Transverse colon (tissue), 4 donors: ENCODE measurements around the gene PNMA3. TPM values are rescaled to one million over a fixed set of nuclear protein-coding genes. Genes with fewer than 3 reads are reported as not detected.

Experiments
- DNase-seq: peaks from one replicate; pipeline ENCODE4 v3.0.0-alpha.2; 2019
- H3K27ac ChIP-seq, 4 donors: fragments of 200-600 bp; sonication (generic); 2 replicates each; pipeline ENCODE4 v1.5.1; 2016 to 2018; ENCODE audit warnings: inconsistent platforms in 4 of 4
- H3K27me3 ChIP-seq: fragments of 200-600 bp; sonication (generic); 2 replicates; pipeline ENCODE4 v1.5.1; 2017; ENCODE audit warnings: inconsistent platforms
- H3K36me3 ChIP-seq, 4 donors: fragments of 200-600 bp; sonication (generic); 2 replicates each; pipeline ENCODE4 v1.5.1; 2017 to 2019; ENCODE audit warnings: inconsistent platforms in 4 of 4
- H3K4me1 ChIP-seq, 4 donors: fragments of 200-600 bp; sonication (generic); 2 replicates each; pipeline ENCODE4 v1.5.1; 2017 to 2020; ENCODE audit warnings: inconsistent platforms in 4 of 4
- H3K4me3 ChIP-seq, 4 donors: fragments of 200-600 bp; sonication (generic); 1 replicate in 1 of 4; 2 replicates in 3 of 4; pipeline versions ENCODE4 v1.5.1 to v1.6.1; 2017 to 2019; ENCODE audit warnings: inconsistent platforms in 4 of 4
- H3K9me3 ChIP-seq, 2 donors: fragments of 200-600 bp; sonication (generic); 2 replicates each; pipeline ENCODE4 v1.5.1; 2017 to 2019; ENCODE audit warnings: inconsistent platforms in 2 of 2
- CTCF ChIP-seq, 5 experiments: fragments of 200-600 bp in 3 of 5; fragments of 450-650 bp in 2 of 5; sonication (generic) in 3 of 5; IDR thresholded peaks; 1 replicate in 2 of 5; 2 replicates in 3 of 5; pipeline ENCODE4 v1.5.1; 2016 to 2017; ENCODE audit warnings: antibody characterized with exemption in 5 of 5, inconsistent platforms in 3 of 5, mild to moderate bottlenecking in 2 of 5, moderate library complexity in 1 of 5
- EP300 ChIP-seq: sonication (generic); formaldehyde crosslinking; IDR thresholded peaks from one replicate; pipeline ENCODE4 v1.6.1; 2017; ENCODE audit warnings: antibody characterized with exemption, low read depth
- POLR2A ChIP-seq: fragments of 450-650 bp; IDR thresholded peaks from one replicate; pipeline ENCODE4 v1.6.1; 2016; ENCODE audit warnings: antibody characterized with exemption, mild to moderate bottlenecking, moderate library complexity
- POLR2AphosphoS5 ChIP-seq, 3 donors: sonication (generic); formaldehyde crosslinking; IDR thresholded peaks; one replicate each; pipeline ENCODE4 v1.6.1; 2016; ENCODE audit warnings: antibody characterized with exemption in 3 of 3
- WGBS, 2 donors: methylation state at CpG; one replicate each; pipeline ENCODE4 v1.1.5; 2018; ENCODE audit warnings: low coverage in 1 of 2; 5-methylcytosine and 5-hydroxymethylcytosine counted together
- in situ Hi-C, 4 donors: fragments of 200-750 bp; cut with MboI; loops; one replicate each; pipeline versions ENCODE4 v1.15.0 to v1.15.1; 2017; ENCODE audit warnings: low sequenced_read_pairs in 3 of 4, low pct_ligation_motif_present in 1 of 4, low pct_unique_long_range_greater_than_20kb in 1 of 4
- intact Hi-C: fragments of 100-400 bp; cut with DNase I; formaldehyde crosslinking; loops from one replicate; pipeline ENCODE4 v1.15.1; 2023; ENCODE audit warnings: low total_unique reads
- total RNA-seq, 4 donors: library from RNA; depleted of rRNA; stranded (reverse); fragments of >200 nt; gene quantifications; one replicate each; pipeline ENCODE4 v1.1.0, GENCODE V29; 2016

Gene PNMA3
- total RNA-seq, 4 donors from 2014 or later, result 0.32 to 0.82 TPM; not detected in 2

- intact Hi-C loops (no loop called here), in situ Hi-C loops (no loop called here)
- Histone ChIP-seq H3K9me3 (no peaks in the 10 kb centered on the region), H3K4me1 (peaks cover 0 to 4% (median 0%) of the 10 kb centered on the region in 4 donors), H3K27me3 (peaks cover 10% of the 10 kb centered on the region), H3K36me3 (no peaks in the 10 kb centered on the region), H3K27ac (no peak overlapping the region), H3K4me3 (no peak overlapping the region)
- WGBS, 2 donors, result 60 to 76% methylated on average over 1 of the region's 1 CpG
- no peak for DNase-seq
- no peak for TF ChIP-seq POLR2AphosphoS5 (IDR thresholded peaks at IDR 0.05)
- TF ChIP-seq CTCF (IDR thresholded peaks at IDR 0.05), result no peak
- no peak for TF ChIP-seq EP300
- no peak for TF ChIP-seq POLR2A
These were observed 3.7 kb upstream of the PNMA3 start for GRCh38 chrX:153052534-153052933.

GRCh38 chrX:153057281-153057680 is 1.0 kb downstream of the PNMA3 start:
- no peak overlapping the region for H3K4me3 ChIP-seq
- H3K27ac ChIP-seq, result no peak overlapping the region
- H3K27me3 ChIP-seq, result peaks cover 10% of the 10 kb centered on the region
- no peak for DNase-seq
- WGBS, 2 donors, result 84% methylated on average over 11 of the region's 11 CpGs; no CpG with 5 or more reads in 1 of the 2 donors
- intact Hi-C loops (no loop called here), in situ Hi-C loops (no loop called here)
- TF ChIP-seq POLR2A, result no peak
- TF ChIP-seq CTCF (IDR thresholded peaks at IDR 0.05), result no peak
- TF ChIP-seq POLR2AphosphoS5 (IDR thresholded peaks at IDR 0.05), result no peak
- no peak for TF ChIP-seq EP300
- peaks cover 0 to 4% (median 0%) of the 10 kb centered on the region in 4 donors for H3K4me1 ChIP-seq
- no peaks in the 10 kb centered on the region for H3K9me3 ChIP-seq
- no peaks in the 10 kb centered on the region for H3K36me3 ChIP-seq

GRCh38 chrX:153059191-153060094 is 3.2 kb downstream of the PNMA3 start:
- in situ Hi-C loops (no loop called here), intact Hi-C loops (no loop called here)
- no peak overlapping the region for H3K4me3 ChIP-seq
- WGBS, 2 donors, result 80% methylated on average over 16 of the region's 18 CpGs; no CpG with 5 or more reads in 1 of the 2 donors
- H3K27ac ChIP-seq, result no peak overlapping the region
- H3K27me3 ChIP-seq, result peaks cover 10% of the 10 kb centered on the region
- DNase-seq, result no peak
- H3K9me3 ChIP-seq, result no peaks in the 10 kb centered on the region
- H3K36me3 ChIP-seq, result no peaks in the 10 kb centered on the region
- no peak for TF ChIP-seq EP300
- no peak for TF ChIP-seq CTCF (IDR thresholded peaks at IDR 0.05)
- TF ChIP-seq POLR2AphosphoS5 (IDR thresholded peaks at IDR 0.05), result no peak
- TF ChIP-seq POLR2A, result no peak
- H3K4me1 ChIP-seq, result peaks cover 0 to 4% (median 0%) of the 10 kb centered on the region in 4 donors

- in situ Hi-C loops (no loop called here), intact Hi-C loops (no loop called here)
- Histone ChIP-seq H3K36me3 (no peaks in the 10 kb centered on the region), H3K27ac (no peak overlapping the region), H3K27me3 (peaks cover 10% of the 10 kb centered on the region), H3K4me3 (no peak overlapping the region), H3K4me1 (peaks cover 0 to 4% (median 0%) of the 10 kb centered on the region in 4 donors), H3K9me3 (no peaks in the 10 kb centered on the region)
- WGBS, 2 donors, result 84% methylated on average over 8 of the region's 8 CpGs; no CpG with 5 or more reads in 1 of the 2 donors
- TF ChIP-seq POLR2AphosphoS5 (IDR thresholded peaks at IDR 0.05) (no peak), EP300 (no peak), POLR2A (no peak), CTCF (IDR thresholded peaks at IDR 0.05) (no peak)
- no peak for DNase-seq
These were observed 3.8 kb downstream of the PNMA3 start for GRCh38 chrX:153060095-153060445.
